Peyer's patch (tissue), 4 donors: ENCODE data around the gene BCAR1. TPM values are rescaled to one million over a fixed set of nuclear protein-coding genes. Genes with fewer than 3 reads are reported as not detected.
"Not testable (repeated sequence)": the region's sequence is repeated elsewhere in the genome, so short reads cannot be mapped to it uniquely, and the experiment has no call there.

ENCODE experiments used
- DNase-seq, 3 donors: peaks; one replicate each; pipeline ENCODE4 v3.0.0-alpha.2; 2017 to 2019
- H3K27ac ChIP-seq, 4 donors: fragments of 200-600 bp; sonication (generic); one replicate each; pipeline ENCODE4 v1.5.1; 2016 to 2019
- H3K27me3 ChIP-seq, 2 donors: fragments of 200-600 bp; sonication (generic); one replicate each; pipeline ENCODE4 v1.5.1; 2019
- H3K36me3 ChIP-seq, 3 donors: fragments of 200-600 bp; sonication (generic); one replicate each; pipeline ENCODE4 v1.5.1; 2016 to 2019
- H3K4me1 ChIP-seq, 4 donors: fragments of 200-600 bp; sonication (generic); one replicate each; pipeline ENCODE4 v1.5.1; 2016 to 2019
- H3K4me3 ChIP-seq, 4 donors: fragments of 200-600 bp; sonication (generic); 1 replicate in 3 of 4; 2 replicates in 1 of 4; pipeline ENCODE4 v1.5.1; 2016 to 2019; ENCODE audit warnings: mild to moderate bottlenecking in 1 of 4
- H3K9me3 ChIP-seq, 4 donors: fragments of 200-600 bp; sonication (generic); one replicate each; pipeline ENCODE4 v1.5.1; 2016 to 2019; ENCODE audit warnings: mild to moderate bottlenecking in 1 of 4
- POLR2A ChIP-seq, 2 donors: fragments of 450-650 bp; IDR thresholded peaks; one replicate each; pipeline ENCODE4 v1.5.1; 2017; ENCODE audit warnings: antibody characterized with exemption in 2 of 2, mild to moderate bottlenecking in 2 of 2, moderate library complexity in 2 of 2
- total RNA-seq, 4 donors: library from RNA; depleted of rRNA; stranded (reverse); fragments of >200 nt; gene quantifications; one replicate each; pipeline ENCODE4 v1.1.0, GENCODE V29; 2016
- TF ChIP-seq, protein P1 (sequence below), 6 experiments: fragments of 450-650 bp in 4 of 6; fragments of 200-600 bp in 2 of 6; sonication (generic) in 1 of 6; IDR thresholded peaks; one replicate each; pipeline ENCODE4 v1.5.1; 2017 to 2019; ENCODE audit warnings: antibody characterized with exemption in 6 of 6, mild to moderate bottlenecking in 3 of 6, moderate library complexity in 1 of 6

Gene BCAR1
- total RNA-seq, 4 donors from 2014 or later, result 77.6 to 251 (median 206) TPM

DNA sequence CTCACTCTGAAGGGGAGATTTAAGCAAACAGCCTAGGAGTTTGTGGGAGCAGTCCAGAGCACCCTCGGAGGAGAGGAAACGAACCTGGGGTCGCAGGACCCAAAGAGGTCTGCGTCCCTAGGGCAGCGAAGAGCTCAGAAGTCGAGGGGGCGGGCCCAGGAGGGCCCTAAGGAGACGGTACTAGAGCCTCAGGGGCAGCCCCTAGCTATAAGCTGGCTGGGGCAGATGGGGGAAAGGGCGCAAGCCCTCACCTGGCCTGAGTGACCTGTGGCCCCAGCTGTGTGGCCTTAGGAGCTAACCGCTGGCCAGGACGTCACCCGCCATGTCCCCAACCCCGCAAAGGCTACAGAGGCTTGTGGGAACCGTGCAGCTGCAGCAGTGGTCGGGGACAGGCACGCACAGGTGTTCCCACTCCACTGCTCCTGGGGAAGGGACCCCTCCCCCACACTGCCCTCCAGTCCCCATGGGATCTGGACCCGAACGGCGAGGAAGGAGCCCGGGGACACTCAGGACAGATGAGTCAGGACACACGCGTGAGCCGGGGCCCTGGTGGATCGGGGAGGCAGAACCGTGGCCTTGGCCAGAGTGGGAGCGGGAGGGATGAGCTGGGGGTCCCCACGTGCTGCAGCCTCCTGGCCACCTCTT lies 42.4 kb downstream of the BCAR1 start:
- no peaks in the 10 kb centered on the region for H3K4me1 ChIP-seq
- TF ChIP-seq, protein P1, sequence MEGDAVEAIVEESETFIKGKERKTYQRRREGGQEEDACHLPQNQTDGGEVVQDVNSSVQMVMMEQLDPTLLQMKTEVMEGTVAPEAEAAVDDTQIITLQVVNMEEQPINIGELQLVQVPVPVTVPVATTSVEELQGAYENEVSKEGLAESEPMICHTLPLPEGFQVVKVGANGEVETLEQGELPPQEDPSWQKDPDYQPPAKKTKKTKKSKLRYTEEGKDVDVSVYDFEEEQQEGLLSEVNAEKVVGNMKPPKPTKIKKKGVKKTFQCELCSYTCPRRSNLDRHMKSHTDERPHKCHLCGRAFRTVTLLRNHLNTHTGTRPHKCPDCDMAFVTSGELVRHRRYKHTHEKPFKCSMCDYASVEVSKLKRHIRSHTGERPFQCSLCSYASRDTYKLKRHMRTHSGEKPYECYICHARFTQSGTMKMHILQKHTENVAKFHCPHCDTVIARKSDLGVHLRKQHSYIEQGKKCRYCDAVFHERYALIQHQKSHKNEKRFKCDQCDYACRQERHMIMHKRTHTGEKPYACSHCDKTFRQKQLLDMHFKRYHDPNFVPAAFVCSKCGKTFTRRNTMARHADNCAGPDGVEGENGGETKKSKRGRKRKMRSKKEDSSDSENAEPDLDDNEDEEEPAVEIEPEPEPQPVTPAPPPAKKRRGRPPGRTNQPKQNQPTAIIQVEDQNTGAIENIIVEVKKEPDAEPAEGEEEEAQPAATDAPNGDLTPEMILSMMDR (IDR thresholded peaks at IDR 0.05), result no peak
- TF ChIP-seq POLR2A (IDR thresholded peaks at IDR 0.05), result no peak
- H3K27me3 ChIP-seq, result no peaks in the 10 kb centered on the region

DNA sequence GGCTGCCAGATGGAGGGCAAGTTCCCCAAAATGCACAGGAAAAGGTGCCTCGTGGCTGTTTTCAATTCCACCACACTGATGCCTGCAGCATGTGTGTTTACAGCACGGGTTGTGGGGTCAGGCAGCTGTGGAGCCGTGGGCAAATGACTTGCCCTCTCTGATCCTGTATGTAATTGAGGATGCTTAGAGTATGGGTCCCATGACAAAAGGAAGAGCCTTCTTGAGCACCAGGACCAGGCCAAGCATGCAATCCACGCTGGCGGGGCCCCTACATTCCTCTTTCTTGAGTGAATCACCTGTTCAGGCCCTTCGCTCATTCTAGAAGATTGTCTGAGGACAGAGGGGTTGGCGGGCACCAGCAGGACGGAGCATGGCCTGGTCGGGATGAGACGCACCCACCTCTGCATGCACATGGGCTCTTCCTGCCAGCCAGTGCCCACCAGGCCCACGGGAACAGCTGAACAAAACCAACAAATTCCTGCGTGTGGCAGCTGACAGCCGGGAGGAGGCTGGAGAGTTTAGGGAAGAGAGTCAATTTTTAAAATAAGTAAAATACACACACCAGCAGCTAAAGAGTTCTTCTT lies 43.1 kb downstream of the BCAR1 start:
- Histone ChIP-seq H3K4me3 (no peak overlapping the region), H3K36me3 (no peaks in the 10 kb centered on the region), H3K9me3 (no peaks in the 10 kb centered on the region), H3K27ac (no peak overlapping the region), H3K27me3 (no peaks in the 10 kb centered on the region), H3K4me1 (no peaks in the 10 kb centered on the region)
- DNase-seq, result no peak
- TF ChIP-seq, protein P1 (IDR thresholded peaks at IDR 0.05), result no peak
- no peak for TF ChIP-seq POLR2A (IDR thresholded peaks at IDR 0.05)

More for the DNA sequence above, 42.4 kb downstream of the BCAR1 start:
- H3K4me3 ChIP-seq, result no peak overlapping the region
- no peaks in the 10 kb centered on the region for H3K9me3 ChIP-seq
- no peak for DNase-seq
- no peaks in the 10 kb centered on the region for H3K36me3 ChIP-seq
- H3K27ac ChIP-seq, result no peak overlapping the region

DNA sequence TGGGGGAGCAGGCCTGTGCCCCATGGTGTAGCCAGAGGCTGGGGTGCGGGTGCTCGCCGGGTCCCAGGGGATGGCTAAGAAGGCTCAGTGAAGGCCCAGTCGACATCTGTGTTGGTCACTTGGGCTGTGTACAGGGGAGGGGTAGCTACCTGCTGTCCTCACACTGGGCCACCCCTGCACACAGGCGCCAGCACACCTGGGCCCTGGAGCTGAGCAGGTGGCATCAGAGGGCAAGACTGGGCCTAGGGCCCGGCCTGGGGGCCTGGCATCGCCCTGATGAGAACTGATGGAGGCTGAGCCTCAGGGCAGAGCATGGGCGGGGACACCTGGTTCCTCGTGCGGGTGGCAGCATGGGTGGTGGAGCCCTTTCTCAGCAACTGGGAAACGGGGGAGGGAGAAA lies 43.6 kb downstream of the BCAR1 start:
- Histone ChIP-seq H3K27me3 (no peaks in the 10 kb centered on the region), H3K36me3 (no peaks in the 10 kb centered on the region), H3K4me1 (no peaks in the 10 kb centered on the region), H3K9me3 (no peaks in the 10 kb centered on the region), H3K27ac (no peak overlapping the region), H3K4me3 (no peak overlapping the region)
- DNase-seq, result no peak
- TF ChIP-seq, protein P1 (IDR thresholded peaks at IDR 0.05), result no peak
- no peak for TF ChIP-seq POLR2A (IDR thresholded peaks at IDR 0.05)

DNA sequence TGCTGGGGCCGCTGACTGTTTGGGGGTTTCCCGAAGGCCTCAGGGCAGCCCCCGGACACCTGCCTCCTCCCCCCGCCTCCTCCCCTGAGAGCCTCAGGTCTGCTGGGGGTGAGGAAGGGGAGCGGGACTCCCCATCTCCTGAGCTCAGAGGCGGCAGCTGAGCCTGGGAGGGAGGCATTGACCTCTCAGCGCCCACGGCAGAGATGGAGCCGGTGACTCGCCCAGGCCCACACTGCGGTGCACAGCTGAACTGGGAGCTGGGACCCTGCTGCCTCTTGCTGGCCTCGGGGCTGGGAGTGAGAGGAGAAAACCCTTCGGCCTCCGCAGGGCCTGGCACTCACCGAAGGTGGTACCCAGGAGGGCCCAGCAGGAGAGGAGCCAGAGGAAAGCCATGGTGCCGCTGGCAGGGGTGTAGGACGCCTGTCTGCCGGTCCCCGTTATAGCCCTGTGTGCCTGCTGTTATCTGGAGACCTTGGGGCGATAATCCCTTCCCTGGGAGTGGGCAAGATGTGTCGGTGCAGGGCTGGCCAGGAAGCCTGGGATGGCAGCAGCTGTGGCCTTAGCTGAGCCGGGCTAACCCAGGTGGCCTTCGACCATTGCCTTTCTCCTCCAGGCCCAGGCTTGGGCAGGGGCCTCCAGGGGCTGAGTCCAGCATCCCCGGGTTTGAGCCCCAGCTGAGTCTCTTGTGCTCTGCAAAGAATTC lies 44.5 kb downstream of the BCAR1 start, which contains the start of gene CTRB2:
Gene CTRB2, minus strand, starts transcription at position 413 of the 703 bp plus-strand sequence. Its CDS starts 20 bp downstream, at position 393.
- Histone ChIP-seq H3K36me3 (no peaks in the 10 kb centered on the region), H3K9me3 (no peaks in the 10 kb centered on the region), H3K27ac (no peak within 1 kb of the TSS), H3K4me1 (no peaks in the 10 kb centered on the region), H3K4me3 (no peak within 1 kb of the TSS), H3K27me3 (no peaks in the 10 kb centered on the region)
- TF ChIP-seq, protein P1 (IDR thresholded peaks at IDR 0.05), result no peak
- no peak for TF ChIP-seq POLR2A (IDR thresholded peaks at IDR 0.05)
- no peak for DNase-seq

DNA sequence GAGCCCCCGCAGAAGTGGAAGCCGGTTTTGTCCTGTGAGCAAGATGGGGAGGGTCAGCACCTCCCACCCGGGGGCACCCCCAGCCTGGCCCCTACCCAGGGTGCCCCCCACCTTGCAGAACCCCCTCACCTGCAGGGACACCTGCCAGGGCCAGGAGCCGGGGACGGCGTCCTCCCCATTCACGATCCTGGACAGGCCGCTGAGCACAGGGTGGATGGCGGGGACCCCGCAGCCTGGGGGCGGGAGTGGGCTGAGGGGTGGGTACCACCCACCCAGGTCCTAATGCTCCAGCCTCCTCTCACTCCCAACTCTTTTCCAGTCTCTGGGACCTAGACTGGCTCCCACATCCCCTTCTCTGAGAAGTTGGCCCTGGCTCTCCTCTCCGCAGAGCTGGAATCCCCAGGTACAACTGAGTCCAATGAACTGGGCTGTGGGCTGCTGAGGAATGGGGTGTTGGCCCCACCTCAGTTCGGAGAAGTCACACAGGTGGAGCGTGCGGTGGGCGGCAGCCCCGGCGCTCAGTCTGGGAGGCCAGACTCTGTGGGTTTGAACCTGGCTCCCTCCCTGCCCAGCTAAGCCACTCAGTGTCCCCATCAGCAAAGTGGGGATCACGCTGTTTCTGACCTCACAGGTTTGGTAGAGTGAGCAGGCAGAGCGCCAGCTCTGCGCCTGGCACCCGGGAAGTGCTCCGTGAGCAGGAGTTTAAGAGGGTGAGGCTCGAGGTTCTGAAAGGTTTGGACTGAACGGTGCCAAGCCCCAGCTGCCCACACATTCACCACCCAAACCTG lies 45.3 kb downstream of the BCAR1 start:
- not testable (repeated sequence) for H3K27ac ChIP-seq, H3K9me3 ChIP-seq, H3K27me3 ChIP-seq, H3K4me3 ChIP-seq, H3K36me3 ChIP-seq, H3K4me1 ChIP-seq, DNase-seq

DNA sequence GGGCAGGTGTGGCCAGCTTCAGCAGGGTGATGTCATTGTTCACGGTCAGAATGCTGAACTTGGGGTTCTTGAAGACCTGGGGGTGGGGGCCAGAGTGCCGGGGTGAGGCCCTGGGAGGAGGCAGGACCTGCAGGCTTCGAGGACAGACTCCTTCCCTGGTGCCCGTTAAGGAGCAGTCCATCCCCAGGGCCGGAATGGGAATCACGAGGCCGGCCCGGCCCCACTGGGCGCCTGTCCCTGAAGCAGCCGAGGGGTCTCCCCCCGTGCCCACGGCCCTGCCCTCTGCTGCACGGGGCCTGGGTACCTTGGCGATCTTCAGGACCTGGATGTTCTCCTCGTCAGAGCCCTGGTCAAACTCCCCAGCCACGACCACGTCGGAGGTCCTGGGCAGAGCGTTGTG lies 46.0 kb downstream of the BCAR1 start:
- DNase-seq, H3K27me3 ChIP-seq, H3K36me3 ChIP-seq, H3K4me1 ChIP-seq, H3K27ac ChIP-seq, H3K4me3 ChIP-seq, H3K9me3 ChIP-seq: not testable (repeated sequence)

DNA sequence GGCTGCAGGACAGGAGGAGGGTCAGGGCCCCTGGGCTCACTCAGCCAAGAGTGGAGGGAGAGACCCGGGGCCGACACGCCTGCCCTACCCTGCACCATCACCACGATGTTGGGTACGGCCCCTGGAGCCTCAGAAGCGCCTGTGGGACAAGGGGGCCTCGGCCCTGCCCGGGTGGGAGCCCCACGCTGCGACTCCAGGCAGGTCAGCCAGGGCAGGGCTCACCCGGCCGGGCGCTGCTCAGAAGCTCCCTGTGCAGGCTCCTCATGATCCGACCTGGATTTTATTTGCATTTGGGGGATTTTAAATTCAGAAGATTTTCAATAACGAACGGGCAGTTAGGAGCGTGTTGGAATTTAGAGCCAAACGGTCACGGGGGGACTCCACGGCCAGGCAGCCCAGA lies 46.5 kb downstream of the BCAR1 start:
- DNase-seq, H3K4me3 ChIP-seq, H3K9me3 ChIP-seq, H3K27ac ChIP-seq, H3K36me3 ChIP-seq, H3K27me3 ChIP-seq, H3K4me1 ChIP-seq: not testable (repeated sequence)
